ENCODE results near the gene ONECUT1. TPM values are rescaled to one million over a fixed set of nuclear protein-coding genes. Genes with fewer than 3 reads are reported as not detected.
A peak's percentile ranks its signal among the peaks of the same experiment; 100 is the strongest.

The ONECUT1 gene
- total RNA-seq, 1 experiment from 2014 or later, result 0.10 TPM

GRCh38 chr15:52783929-52784798 lies 6.0 kb downstream of the ONECUT1 start:
- DNase-seq (ENCODE audit: low spot score), result no peak

- DNase-seq (ENCODE audit: low spot score), result no peak
Observed at GRCh38 chr15:52783191-52783829, 6.8 kb downstream of the ONECUT1 start.

DNA sequence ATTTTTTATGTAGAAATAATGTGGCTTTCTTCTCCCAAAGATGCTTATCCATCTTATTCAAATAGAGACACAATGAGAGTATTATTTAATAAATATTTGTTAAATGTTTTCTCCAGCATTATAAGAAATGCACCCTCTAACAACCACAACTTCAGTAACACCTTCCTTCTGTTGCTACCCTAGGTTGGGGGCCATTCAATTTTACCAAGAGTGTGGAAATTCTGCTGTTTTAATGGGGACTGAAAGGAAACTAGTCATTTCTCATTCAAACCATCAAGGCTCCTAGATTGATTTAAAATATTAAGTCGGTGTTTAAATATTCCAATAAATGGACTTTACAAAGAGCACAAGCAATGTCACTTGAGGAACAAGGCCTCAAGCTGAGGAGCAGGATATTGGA lies 7.6 kb downstream of the ONECUT1 start:
- DNase-seq (ENCODE audit: low spot score), result no peak

GRCh38 chr15:52780172-52780980 lies 9.8 kb downstream of the ONECUT1 start:
- DNase-seq (ENCODE audit: low spot score), result peak; percentile 39

DNA sequence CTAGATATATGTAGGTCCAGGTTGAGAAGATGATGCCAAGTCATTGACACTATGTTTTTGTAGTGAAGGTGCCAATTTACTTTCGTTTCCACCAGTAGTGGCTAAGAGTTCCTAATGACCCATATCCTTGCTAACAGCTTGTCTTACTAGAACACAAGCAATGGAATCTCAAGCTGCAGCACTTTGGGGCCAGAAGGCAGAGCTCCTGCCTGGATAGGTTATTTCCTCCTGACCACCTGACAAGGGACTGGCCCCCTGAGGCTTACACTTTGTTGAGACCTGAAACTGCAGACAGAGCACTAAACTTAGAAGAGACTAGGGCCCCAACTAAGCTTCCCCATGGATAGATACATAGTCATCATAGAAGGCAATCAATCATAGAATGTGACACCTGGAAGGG lies 11.7 kb downstream of the ONECUT1 start:
- no peak for DNase-seq (ENCODE audit: low spot score)

GRCh38 chr15:52772766-52773165 lies 17.4 kb downstream of the ONECUT1 start:
- no peak for DNase-seq (ENCODE audit: low spot score)

DNA sequence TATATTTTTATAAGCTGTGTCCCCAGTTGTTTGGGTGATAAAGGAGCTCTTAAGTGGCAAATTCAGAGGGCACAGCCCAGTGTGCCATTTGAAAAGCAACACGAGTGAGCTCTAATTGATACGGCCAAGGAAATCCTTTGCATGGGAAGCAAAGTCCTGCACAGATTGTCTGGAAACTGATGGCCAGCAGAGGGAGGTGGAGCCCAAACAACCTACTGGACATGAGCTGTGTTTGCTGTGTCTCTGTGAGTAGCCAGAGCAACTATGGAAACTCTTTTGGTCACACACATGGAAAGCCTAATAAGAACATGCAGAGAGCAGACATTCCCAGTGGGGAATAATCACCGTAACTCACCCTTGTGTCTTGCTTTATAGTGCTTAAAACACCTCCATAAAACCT lies 24.4 kb downstream of the ONECUT1 start:
- no peak for DNase-seq (ENCODE audit: low spot score)

DNA sequence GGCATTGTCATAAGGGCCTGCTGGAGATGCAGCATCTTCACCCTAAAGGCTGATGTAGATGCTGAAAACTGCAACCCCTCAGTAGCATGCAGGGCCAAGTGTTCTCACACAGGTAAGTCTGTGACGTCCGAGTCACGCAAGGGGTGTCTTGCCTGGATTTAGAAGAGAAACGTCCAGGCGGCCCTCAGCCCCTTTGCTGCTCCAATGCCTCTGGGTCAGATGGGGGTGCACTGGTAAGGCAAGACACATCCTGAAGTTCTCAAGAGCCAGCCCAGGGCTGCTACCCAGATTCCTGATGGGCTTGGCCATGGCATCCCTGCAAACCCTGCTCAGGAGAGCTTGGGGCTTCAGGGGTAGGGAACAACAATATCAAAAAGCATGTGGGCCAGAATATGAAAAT lies 25.4 kb downstream of the ONECUT1 start:
- DNase-seq (ENCODE audit: low spot score), result no peak

DNA sequence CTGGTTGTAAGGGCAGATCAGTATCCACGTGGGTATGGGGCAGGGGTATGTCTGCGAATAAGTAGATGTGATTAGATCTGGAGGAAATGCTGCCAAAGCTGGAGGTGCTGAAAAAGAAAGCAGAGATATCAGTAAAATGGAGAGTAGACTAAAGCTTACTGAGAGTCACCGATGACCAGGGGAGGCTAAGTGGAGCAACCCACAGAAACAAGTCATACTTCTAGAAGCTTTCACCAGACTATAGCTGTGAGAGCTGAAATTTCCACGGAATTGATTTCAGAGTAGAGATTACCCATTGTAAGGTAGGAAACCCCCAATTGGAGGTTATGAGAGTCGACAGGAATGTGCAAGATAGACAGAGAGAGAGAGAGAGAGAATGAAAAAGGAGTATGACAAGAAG lies 27.5 kb downstream of the ONECUT1 start:
- no peak for DNase-seq (ENCODE audit: low spot score)

GRCh38 chr15:52760562-52760961 lies 29.6 kb downstream of the ONECUT1 start:
- DNase-seq (ENCODE audit: low spot score), result no peak

DNA sequence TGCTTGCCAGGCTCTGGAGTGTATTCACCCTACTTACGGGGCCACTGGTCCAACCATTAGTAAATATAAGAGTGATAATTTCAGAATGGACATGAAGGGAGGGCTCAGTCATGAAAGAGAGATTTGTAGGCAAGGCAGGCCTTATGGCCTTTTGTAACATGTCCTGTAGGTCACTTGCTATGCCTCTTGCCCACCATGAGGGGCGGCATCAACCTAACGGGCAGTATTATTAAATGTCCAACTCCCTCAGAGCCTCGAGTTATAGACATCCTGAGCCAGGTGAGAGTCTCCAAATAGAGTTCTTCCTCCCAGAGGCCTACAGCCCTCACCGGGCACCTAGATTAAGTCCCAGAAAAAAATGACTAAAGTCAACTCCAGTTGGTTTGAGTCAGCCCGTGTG lies 30.2 kb downstream of the ONECUT1 start:
- DNase-seq (ENCODE audit: low spot score), result no peak

DNA sequence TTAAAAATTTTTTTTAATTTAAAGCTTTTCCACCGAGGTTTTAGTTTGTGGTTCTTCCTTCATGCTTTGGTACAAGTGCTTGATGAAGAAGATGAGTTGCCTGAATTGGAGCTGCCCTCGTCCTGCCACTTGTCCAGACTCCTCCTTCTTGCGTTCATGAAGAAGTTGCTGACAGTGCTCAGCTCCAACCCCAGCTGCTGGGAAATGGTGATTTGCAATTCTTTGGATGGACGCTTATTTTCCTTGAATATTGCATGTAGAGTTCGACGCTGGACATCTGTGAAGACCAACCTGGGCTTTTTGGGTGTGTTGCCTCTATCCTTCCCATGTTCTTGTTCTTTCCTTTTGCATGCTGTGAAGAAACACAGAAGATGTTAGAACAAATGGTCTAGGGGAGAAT lies 32.6 kb downstream of the ONECUT1 start:
- no peak for DNase-seq (ENCODE audit: low spot score)

- no peak for DNase-seq (ENCODE audit: low spot score)
Observed at GRCh38 chr15:52751522-52751921, 38.6 kb downstream of the ONECUT1 start.

GRCh38 chr15:52749258-52749657 lies 40.9 kb downstream of the ONECUT1 start:
- no peak for DNase-seq (ENCODE audit: low spot score)

DNA sequence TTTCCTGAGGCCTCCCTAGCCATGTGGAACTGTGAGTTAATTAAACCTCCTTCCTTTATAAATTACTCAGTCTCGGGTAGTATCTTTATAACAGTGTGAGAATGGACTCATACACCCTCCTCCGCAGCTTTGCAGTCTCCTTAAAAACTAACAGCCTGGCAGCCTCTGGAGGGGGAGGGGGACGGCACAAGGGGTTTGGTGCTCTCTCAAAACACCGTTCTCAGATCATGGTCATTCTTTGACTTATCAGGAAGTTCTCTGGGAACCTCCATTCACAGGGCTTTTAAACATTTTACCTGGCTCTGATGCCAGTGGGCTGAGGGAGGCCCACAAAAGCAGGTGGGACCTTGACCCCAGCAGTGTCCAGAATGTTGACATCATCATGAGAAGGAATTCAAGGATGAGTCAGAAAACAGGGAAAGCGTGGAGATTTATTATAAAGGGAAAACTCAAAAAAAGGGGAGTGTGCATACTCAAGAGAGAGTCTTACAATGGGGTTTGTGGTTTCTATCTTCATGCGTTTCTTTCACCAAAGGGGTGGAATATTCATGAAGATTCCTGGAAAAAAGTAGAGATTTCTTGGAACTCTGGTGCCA lies 43.9 kb downstream of the ONECUT1 start:
- DNase-seq (ENCODE audit: low spot score), result no peak

DNA sequence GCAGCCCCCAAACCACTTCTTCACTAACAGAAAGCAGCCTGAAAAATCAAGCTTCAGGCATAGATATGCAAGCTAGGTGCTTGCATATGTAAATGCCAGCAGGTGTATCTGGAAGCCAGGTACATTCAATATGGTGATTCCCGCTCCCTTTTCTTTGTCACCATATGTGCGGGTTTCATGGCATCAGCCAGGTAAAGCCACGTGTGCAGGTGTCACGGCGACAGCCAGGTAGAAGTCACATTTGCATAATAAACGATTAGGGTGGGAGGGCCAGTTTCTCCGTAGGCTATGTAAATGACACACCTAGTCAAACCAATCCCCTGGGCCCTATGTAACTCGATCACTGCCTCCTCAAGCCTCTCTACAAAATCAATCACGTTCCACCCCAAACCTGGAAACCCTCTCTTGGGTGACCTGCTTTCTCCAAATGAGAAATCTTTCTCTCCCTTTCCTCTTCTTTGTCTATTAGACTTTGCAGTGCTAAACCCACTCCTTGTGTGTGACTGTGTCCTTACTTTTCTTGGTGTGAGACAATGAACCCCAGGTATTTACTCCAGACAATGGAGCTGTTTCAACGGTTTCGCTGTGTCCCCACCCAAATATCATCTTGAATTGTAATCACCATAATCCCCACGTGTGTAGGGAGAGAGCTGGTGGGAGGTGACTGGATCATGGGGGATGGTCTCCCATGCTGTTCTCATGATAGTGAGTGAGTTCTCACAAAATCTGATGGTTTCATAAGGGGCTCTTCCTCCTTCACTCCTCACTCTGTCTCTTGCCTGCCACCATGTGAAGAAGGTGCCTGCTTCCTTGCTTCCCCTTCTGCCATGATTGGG lies 44.6 kb downstream of the ONECUT1 start:
- DNase-seq (ENCODE audit: low spot score), result no peak

- DNase-seq (ENCODE audit: low spot score), result no peak
Observed at GRCh38 chr15:52738311-52738710, 51.8 kb downstream of the ONECUT1 start.

DNA sequence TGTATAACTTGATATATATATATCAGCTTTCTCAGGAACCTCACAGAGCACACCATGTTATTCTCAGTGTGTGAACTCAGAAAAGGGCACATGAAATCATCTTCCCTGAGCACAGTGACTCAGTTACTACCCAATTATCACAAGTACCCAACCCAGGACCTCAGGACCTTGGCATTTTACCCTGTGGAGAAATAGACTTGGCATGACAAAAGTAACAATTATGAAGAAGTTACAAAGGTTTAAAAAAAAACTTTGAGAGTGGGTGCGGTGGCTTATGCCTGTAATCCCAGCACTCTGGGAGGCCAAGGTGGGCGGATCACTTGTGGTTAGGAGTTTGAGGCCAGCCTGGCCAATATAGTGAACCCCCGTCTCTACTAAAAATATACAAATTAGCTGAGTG lies 52.4 kb downstream of the ONECUT1 start:
- DNase-seq (ENCODE audit: low spot score), result no peak

DNA sequence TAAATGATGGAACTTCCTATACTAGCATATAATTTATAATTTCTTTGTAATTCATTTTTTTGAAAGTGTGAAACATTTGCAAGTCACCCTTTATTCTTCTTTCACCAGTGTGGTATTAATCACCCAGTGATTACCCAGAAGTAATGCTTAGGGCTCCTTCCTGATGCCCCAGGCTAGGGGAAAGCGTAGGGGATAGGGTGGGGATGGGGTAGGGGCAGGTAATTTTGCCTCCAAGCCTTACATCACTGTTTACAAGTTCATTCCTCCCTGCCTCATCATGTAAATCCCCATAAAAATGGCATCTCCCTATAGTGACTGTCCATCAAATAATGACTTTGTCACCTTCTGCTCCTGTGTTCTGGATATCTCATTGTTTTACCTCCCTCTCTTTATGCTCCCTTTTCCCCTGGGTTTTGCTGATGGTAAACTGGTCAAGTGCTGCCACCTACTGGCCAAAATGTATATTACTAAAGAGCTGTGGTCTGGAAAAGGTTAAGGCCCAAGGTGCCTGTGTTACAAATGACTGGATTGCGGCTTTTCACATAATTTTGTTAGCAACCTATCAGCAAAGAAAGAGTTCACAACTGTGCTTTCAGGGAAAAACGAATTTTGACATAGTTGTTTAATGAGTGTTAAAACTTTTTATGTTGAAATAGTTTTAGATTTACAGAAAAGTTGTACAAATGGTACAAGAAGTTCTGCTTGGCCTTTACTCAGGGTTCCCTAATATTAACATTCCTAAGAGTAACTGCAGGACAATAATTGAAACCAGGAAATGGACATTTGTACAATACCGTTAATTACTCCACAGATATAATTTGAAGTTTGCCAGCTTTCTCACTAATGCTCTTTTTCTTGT lies 54.7 kb downstream of the ONECUT1 start:
- peak; percentile 70 for DNase-seq (ENCODE audit: low spot score)

- no peak for DNase-seq (ENCODE audit: low spot score)
Observed at GRCh38 chr15:52734329-52734728, 55.8 kb downstream of the ONECUT1 start.

Data from H4 (cell line).